MM.1S (cell line): ENCODE data around the gene ZNF827.
A peak's percentile ranks its signal among the peaks of the same experiment; 100 is the strongest.

Source experiments
- DNase-seq: peaks from one replicate; pipeline ENCODE4 v3.0.0-alpha.2; 2015
- H2AFZ ChIP-seq: fragments of 300-600 bp; sonication (generic); 2 replicates; pipeline ENCODE4 v1.6.0; 2016; ENCODE audit warnings: antibody characterized with exemption, low read length
- H3F3A ChIP-seq: fragments of 300-600 bp; sonication (generic); 2 replicates; pipeline ENCODE4 v1.6.1; 2016; ENCODE audit warnings: mild to moderate bottlenecking, antibody characterized with exemption, low read length, moderate library complexity, mixed read lengths; ENCODE audit not compliant: insufficient read depth
- H3K27ac ChIP-seq: fragments of 300-600 bp; sonication (generic); 2 replicates; pipeline ENCODE4 v1.5.1; 2016; ENCODE audit warnings: mild to moderate bottlenecking, low read length
- H3K27me3 ChIP-seq: fragments of 300-600 bp; sonication (generic); replicated peaks from 2 replicates; pipeline ENCODE4 v1.6.0; 2016; ENCODE audit warnings: low read length; ENCODE audit not compliant: insufficient read depth
- H3K36me3 ChIP-seq: fragments of 300-600 bp; sonication (generic); replicated peaks from 2 replicates; pipeline ENCODE4 v1.6.1; 2016; ENCODE audit warnings: mild to moderate bottlenecking, low read length, mixed read lengths; ENCODE audit not compliant: insufficient read depth
- H3K4me1 ChIP-seq: fragments of 300-600 bp; sonication (generic); 2 replicates; pipeline ENCODE4 v1.6.1; 2016; ENCODE audit warnings: low read length, mixed read lengths
- H3K4me2 ChIP-seq: fragments of 300-600 bp; sonication (generic); 2 replicates; pipeline ENCODE4 v1.6.0; 2016; ENCODE audit warnings: low read depth, low read length
- H3K4me3 ChIP-seq: fragments of 300-600 bp; sonication (generic); 2 replicates; pipeline ENCODE4 v1.5.1; 2016; ENCODE audit warnings: low read length, mixed read lengths
- H3K79me2 ChIP-seq: fragments of 300-600 bp; sonication (generic); 2 replicates; pipeline ENCODE4 v1.6.1; 2016; ENCODE audit warnings: mixed run types, low read length, mixed read lengths
- H3K9ac ChIP-seq: fragments of 300-600 bp; sonication (generic); 2 replicates; pipeline ENCODE4 v1.6.1; 2016; ENCODE audit warnings: low read length, mixed read lengths
- H3K9me2 ChIP-seq: fragments of 300-600 bp; sonication (generic); replicated peaks from 2 replicates; pipeline ENCODE4 v1.6.1; 2016; ENCODE audit warnings: mild to moderate bottlenecking, low read length, mixed read lengths; ENCODE audit not compliant: insufficient read depth
- H3K9me3 ChIP-seq: fragments of 300-600 bp; sonication (generic); replicated peaks from 2 replicates; pipeline ENCODE4 v1.6.1; 2016; ENCODE audit warnings: mild to moderate bottlenecking, low read length, mixed read lengths; ENCODE audit not compliant: insufficient read depth
- H4K20me1 ChIP-seq: fragments of 300-600 bp; sonication (generic); 2 replicates; pipeline ENCODE4 v1.6.1; 2016; ENCODE audit warnings: mild to moderate bottlenecking, low read length, moderate library complexity, mixed read lengths; ENCODE audit not compliant: insufficient read depth
- CTCF ChIP-seq: fragments of 300-600 bp; sonication (generic); IDR thresholded peaks from 2 replicates; pipeline ENCODE4 v1.5.1; 2016; ENCODE audit warnings: antibody characterized with exemption, low read length, mixed read lengths
- EZH2 ChIP-seq: fragments of 300-600 bp; sonication (generic); optimal IDR thresholded peaks from 2 replicates; pipeline ENCODE3; 2017; ENCODE audit warnings: low read depth, mild to moderate bottlenecking, antibody characterized with exemption, low read length, mixed read lengths
- EZH2phosphoT487 ChIP-seq: fragments of 300-600 bp; sonication (generic); IDR thresholded peaks from 2 replicates; pipeline ENCODE4 v1.6.1; 2018; ENCODE audit warnings: antibody characterized with exemption, low read length

The ZNF827 gene

GRCh38 chr4:145956288-145956890 is 17.8 kb upstream of the ZNF827 start:
- no peaks in the 10 kb centered on the region for H4K20me1 ChIP-seq
- no peak overlapping the region for H2AFZ ChIP-seq
- H3K79me2 ChIP-seq: no peaks in the 10 kb centered on the region
- H3K4me3 ChIP-seq: no peak overlapping the region
- no peaks in the 10 kb centered on the region for H3K36me3 ChIP-seq
- H3K4me2 ChIP-seq: no peak overlapping the region
- H3K9ac ChIP-seq: no peak overlapping the region
- H3K9me3 ChIP-seq: no peaks in the 10 kb centered on the region
- no peaks in the 10 kb centered on the region for H3F3A ChIP-seq
- no peaks in the 10 kb centered on the region for H3K9me2 ChIP-seq
- TF ChIP-seq CTCF: peak; percentile 86
- TF ChIP-seq EZH2: no peak
- H3K27ac ChIP-seq: no peak overlapping the region
- H3K4me1 ChIP-seq: no peaks in the 10 kb centered on the region
- peak; percentile 46 for DNase-seq
- no peaks in the 10 kb centered on the region for H3K27me3 ChIP-seq

- H3K4me3 ChIP-seq: no peak overlapping the region
- H3K9ac ChIP-seq: no peak overlapping the region
- no peak overlapping the region for H3K4me2 ChIP-seq
- no peaks in the 10 kb centered on the region for H3F3A ChIP-seq
- no peaks in the 10 kb centered on the region for H3K4me1 ChIP-seq
- no peaks in the 10 kb centered on the region for H3K36me3 ChIP-seq
- H3K27me3 ChIP-seq: no peaks in the 10 kb centered on the region
- H2AFZ ChIP-seq: no peak overlapping the region
- H3K27ac ChIP-seq: no peak overlapping the region
- no peaks in the 10 kb centered on the region for H3K9me3 ChIP-seq
- no peaks in the 10 kb centered on the region for H3K9me2 ChIP-seq
- TF ChIP-seq EZH2phosphoT487 (no peak), CTCF (no peak), EZH2 (no peak)
- no peaks in the 10 kb centered on the region for H3K79me2 ChIP-seq
- no peaks in the 10 kb centered on the region for H4K20me1 ChIP-seq
- DNase-seq: no peak
Measured at GRCh38 chr4:145954924-145955339, 16.3 kb upstream of the ZNF827 start.

- Histone ChIP-seq H3K79me2 (no peaks in the 10 kb centered on the region), H3K4me2 (no peak overlapping the region), H3K9me2 (no peaks in the 10 kb centered on the region), H4K20me1 (no peaks in the 10 kb centered on the region), H3F3A (no peaks in the 10 kb centered on the region), H3K27me3 (no peaks in the 10 kb centered on the region), H2AFZ (no peak overlapping the region), H3K9me3 (no peaks in the 10 kb centered on the region), H3K9ac (no peak overlapping the region), H3K27ac (no peak overlapping the region), H3K36me3 (no peaks in the 10 kb centered on the region), H3K4me3 (no peak overlapping the region), H3K4me1 (no peaks in the 10 kb centered on the region)
- no peak for DNase-seq
- TF ChIP-seq CTCF (no peak), EZH2phosphoT487 (no peak), EZH2 (no peak)
Measured at GRCh38 chr4:145951931-145952330, 13.3 kb upstream of the ZNF827 start.
